Activated naive CD8-positive, alpha-beta T cell treated with anti-CD3 and anti-CD28 coated beads, Interleukin-2, amount 50 U/mL, for 24 hours (primary cell): ENCODE measurements around the gene NR2F1-AS1.

Experiments used
- ATAC-seq: fragments of 150-1000 bp; cut with Tn5 transposase; one replicate; pipeline ENCODE4 v1.10.0; 2021
- DNase-seq: peaks from one replicate; pipeline ENCODE4 v3.0.0; 2021
- H3K27ac Mint-ChIP-seq: one replicate; pipeline ENCODE4 v1.8.0; 2021; ENCODE audit warnings: mild to moderate bottlenecking, mixed read lengths
- H3K27me3 Mint-ChIP-seq: one replicate; pipeline ENCODE4 v1.8.0; 2021; ENCODE audit warnings: mixed read lengths
- H3K36me3 Mint-ChIP-seq: one replicate; pipeline ENCODE4 v1.8.0; 2021; ENCODE audit warnings: low read depth, mixed read lengths
- H3K4me1 Mint-ChIP-seq: one replicate; pipeline ENCODE4 v1.8.0; 2021; ENCODE audit warnings: mixed read lengths
- H3K4me3 Mint-ChIP-seq: one replicate; pipeline ENCODE4 v1.8.0; 2021; ENCODE audit warnings: mild to moderate bottlenecking, moderate library complexity, mixed read lengths
- H3K9me3 Mint-ChIP-seq: one replicate; pipeline ENCODE4 v1.8.0; 2021; ENCODE audit warnings: mixed read lengths

The NR2F1-AS1 gene

DNA sequence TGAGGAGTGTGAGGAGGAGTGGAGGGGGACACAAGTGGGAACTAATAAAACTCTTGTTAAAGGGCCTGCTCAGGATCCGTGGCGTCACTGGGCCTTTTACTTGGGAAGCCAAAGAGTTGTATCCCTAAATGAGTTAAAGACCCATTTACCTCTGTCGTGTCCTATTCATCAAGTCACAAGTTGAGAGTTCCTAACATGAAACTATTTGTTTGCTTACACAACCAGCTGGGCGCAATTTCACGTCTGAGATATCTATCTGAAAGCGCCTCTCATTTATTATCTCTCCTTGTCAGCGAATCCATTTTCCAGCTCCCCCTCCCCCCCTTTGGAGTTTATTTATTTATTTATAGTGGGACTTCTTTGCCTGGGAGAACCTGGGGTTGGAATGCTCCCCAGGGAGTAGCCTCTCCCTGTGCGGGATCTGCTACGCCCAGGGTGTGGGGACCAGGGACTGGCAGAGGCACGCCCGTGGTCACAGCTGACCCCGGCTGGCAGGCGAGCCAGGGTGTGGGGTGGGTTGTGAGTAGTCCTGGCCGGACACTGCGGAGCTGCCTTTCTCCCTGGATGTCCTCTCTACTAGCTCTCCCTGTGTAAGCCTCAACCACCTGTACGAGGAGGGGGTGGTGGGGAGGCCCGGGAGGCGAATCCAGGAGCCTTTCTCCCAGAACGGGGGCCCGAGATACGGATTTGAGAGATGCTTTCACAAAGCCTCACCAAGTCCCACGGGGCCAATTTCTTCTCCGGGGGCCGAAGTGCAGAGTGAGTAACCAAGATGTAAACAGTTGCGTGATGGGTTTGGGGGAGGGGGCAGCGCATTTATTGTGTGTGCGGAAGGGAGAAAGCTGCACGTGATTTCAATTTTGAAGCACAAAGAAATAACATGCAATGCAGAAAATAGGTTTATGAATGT lies 17.3 kb upstream of the NR2F1-AS1 start:
- Mint-ChIP-seq H3K27me3 (peaks cover 64% of the 10 kb centered on the region), H3K4me1 (peaks cover 9% of the 10 kb centered on the region)

DNA sequence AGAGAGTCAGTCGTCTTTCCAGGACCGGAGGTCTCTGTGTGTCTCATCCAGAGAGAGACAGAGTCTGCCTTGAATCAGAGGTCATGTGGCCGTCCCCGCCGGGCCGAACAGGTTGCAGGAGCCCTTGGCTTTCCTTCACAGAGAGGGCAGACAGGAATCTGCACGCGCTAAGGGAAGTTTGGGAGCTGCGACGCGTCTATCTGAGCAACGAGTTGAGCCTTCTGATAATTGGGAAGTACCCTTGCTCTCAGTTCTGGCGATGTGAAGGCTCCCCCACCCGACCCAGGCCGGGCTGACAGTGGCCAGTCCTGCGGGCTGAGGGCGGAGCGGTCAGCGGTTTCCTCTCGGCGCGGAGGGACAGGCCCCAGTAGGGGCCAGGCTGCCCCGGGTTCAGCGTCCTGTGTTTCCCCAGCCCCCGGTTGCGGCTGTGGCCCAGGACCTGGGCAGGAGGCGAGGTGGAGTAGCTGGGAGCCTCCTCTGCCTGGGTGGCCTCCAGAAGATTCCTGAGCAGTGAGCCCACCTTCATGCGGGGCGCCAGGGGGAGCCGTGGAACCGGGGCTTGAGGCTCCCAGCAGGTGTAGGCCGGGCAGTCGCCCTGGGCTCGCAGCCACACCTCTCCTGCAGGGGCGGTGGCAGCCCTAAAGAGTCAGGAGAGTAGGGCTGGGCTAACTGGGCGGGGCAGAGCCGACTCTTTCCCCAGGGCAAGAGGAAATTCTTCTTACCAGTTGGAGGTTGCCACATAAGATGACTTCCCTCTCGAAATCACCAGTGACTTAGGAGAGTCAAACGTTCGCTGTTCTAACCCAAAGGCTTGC lies 15.9 kb upstream of the NR2F1-AS1 start:
- ATAC-seq, result peak; percentile 31
- peaks cover 7% of the 10 kb centered on the region for H3K36me3 Mint-ChIP-seq
- H3K4me1 Mint-ChIP-seq, result peaks cover 9% of the 10 kb centered on the region
- H3K9me3 Mint-ChIP-seq, result no peaks in the 10 kb centered on the region
- H3K27ac Mint-ChIP-seq, result no peak overlapping the region
- peaks cover 59% of the 10 kb centered on the region for H3K27me3 Mint-ChIP-seq
- no peak overlapping the region for H3K4me3 Mint-ChIP-seq
- no peak for DNase-seq

More for the DNA sequence above, 17.3 kb upstream of the NR2F1-AS1 start:
- ATAC-seq (no peak), DNase-seq (no peak)
- no peak overlapping the region for H3K27ac Mint-ChIP-seq
- no peaks in the 10 kb centered on the region for H3K9me3 Mint-ChIP-seq
- no peak overlapping the region for H3K4me3 Mint-ChIP-seq
- H3K36me3 Mint-ChIP-seq, result peaks cover 10% of the 10 kb centered on the region

DNA sequence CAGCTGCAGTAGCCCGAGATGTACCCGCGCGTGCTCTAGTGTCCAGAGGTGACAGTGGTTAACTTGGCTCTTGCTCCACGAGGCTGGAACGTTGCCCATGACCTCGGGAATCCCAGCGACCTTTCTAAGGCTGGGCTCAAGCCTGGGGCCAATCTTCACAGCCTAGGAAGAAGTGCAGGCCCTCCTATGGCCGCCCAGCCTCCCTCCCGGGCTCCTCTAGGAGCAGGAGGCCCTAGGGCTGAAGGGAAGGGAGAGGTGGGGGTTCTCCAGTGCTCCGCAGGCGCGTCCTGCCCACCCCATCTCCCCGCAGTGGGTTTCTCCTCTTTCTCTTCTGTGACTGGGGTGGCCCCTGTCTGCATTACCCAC lies 15.3 kb upstream of the NR2F1-AS1 start:
- peaks cover 59% of the 10 kb centered on the region for H3K27me3 Mint-ChIP-seq

DNA sequence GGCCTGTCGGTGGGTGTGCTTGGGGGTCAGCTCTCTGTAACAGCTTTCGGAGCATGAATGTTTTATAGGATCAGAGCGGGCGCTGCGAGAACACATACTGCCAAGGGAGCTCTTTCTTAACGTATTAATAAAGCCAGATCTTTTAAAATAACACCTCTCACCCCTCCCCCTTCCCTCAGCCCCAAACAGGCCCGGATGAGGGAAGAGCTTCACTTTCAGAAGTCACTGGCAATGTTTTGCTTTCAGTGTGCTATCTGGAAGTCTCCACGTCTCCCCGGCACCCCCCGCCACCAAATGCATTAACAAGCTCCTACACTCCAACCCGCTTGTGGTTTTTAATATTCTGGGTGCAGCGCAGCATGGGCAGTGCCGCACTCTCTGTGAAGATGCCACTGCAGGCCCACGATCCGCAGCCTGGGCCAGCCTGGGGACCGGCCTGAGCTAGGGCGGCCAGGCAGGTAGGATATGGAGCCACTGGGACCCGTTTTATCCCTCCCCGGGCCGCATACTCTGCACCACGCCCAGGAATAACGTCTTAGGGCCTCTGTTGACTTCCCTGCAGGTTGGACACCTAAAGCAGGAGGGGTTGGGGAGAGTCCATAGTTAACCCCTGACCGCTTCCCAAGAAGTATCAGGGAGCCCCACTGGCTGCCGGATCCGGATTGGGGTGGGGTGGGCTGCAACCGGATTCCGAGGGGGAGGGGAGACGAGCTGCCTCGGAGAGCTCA lies 14.6 kb upstream of the NR2F1-AS1 start:
- Mint-ChIP-seq H3K4me3 (no peak overlapping the region), H3K36me3 (peaks cover 7% of the 10 kb centered on the region), H3K27ac (no peak overlapping the region), H3K9me3 (no peaks in the 10 kb centered on the region), H3K27me3 (peaks cover 65% of the 10 kb centered on the region), H3K4me1 (peaks cover 9% of the 10 kb centered on the region)
- DNase-seq (no peak), ATAC-seq (no peak)

More for the DNA sequence above, 15.3 kb upstream of the NR2F1-AS1 start:
- no peaks in the 10 kb centered on the region for H3K9me3 Mint-ChIP-seq
- ATAC-seq (no peak), DNase-seq (no peak)
- no peak overlapping the region for H3K4me3 Mint-ChIP-seq
- H3K36me3 Mint-ChIP-seq, result peaks cover 7% of the 10 kb centered on the region
- H3K4me1 Mint-ChIP-seq, result peaks cover 9% of the 10 kb centered on the region
- no peak overlapping the region for H3K27ac Mint-ChIP-seq

DNA sequence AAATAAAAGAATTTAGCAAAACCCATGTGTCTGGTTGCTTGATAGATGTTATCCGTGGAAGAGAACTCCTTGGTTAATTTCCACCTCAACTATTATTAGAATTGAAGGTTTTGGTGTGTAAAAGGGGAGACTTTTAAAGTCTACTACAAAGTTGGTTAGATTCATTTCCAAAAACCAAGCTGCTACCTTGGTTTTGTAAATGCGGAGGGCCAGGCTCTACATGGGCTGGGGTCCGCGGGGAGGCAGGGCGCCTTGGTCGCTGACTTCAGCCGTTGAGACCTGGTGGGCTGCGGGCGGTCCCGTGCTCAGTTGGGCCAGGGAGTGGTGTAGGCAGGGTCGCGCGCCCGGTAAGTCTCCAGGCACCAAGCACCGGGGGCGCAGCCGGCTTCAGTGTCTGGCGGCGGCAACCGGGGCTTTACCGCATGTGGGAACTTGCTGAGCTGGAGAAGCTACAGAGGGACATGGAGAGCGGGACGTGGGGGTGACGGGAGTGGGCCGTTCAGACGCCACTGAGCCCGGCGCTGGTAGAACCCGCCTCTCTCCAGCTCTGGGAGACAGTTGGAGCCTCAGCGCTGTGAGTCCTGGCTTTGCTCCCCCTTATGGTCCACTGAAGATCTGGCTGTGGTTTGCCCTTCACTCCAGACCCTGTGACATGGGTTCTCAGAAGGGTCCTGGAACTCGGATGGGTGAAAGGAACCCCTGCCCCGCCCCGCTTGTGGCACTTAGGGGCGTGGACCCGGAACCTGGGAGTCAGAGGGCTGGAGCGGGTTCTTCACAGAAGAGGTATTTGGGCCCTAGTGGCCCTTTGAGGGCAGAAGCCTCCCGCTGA lies 13.8 kb upstream of the NR2F1-AS1 start:
- no peak for DNase-seq

DNA sequence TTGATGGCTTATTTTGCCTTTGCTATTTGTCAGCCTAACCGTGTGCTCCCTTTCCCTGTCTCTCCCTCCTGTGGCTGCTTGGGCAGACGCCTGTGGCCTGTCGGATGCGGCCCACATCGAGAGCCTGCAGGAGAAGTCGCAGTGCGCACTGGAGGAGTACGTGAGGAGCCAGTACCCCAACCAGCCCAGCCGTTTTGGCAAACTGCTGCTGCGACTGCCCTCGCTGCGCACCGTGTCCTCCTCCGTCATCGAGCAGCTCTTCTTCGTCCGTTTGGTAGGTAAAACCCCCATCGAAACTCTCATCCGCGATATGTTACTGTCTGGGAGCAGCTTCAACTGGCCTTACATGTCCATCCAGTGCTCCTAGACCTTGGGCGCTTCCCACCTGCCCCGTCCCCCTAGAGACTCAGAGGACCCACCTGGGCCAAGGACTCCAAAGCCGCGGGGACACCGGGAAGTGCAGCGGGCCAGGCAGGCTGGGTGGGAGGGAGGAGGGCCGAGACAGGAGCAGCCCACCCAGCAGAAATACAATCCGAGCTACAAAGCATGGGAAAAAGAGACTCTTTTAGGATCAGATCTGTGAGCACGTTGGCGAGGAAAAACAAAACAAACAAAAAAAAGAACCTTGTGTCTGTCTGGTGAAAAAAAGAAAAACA lies 12.6 kb upstream of the NR2F1-AS1 start:
- ATAC-seq, result no peak
- Mint-ChIP-seq H3K27ac (no peak overlapping the region), H3K4me3 (no peak overlapping the region)

More for the DNA sequence above, 13.8 kb upstream of the NR2F1-AS1 start:
- Mint-ChIP-seq H3K4me1 (peaks cover 9% of the 10 kb centered on the region), H3K4me3 (no peak overlapping the region), H3K36me3 (peaks cover 7% of the 10 kb centered on the region), H3K9me3 (no peaks in the 10 kb centered on the region), H3K27me3 (peaks cover 73% of the 10 kb centered on the region), H3K27ac (no peak overlapping the region)
- no peak for ATAC-seq

DNA sequence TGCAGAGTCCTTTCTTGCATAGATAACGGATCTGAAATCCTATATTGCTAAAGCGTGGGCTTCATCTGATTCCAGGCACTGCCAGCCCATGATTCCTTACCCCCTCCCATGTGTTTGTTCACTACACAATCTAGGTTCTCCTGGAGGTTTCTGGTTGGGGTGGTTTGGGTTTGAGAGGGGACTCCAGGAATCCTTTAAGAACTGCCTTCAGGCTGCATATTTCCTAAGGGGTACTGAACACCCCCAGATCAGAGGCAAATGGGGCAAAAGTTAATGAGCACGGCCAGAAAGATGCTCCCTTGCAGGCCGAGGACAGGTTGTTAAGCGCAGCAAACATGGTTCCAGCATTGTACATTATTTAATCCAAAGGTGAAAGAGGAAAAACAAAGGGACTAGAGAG lies 11.9 kb upstream of the NR2F1-AS1 start:
- no peaks in the 10 kb centered on the region for H3K9me3 Mint-ChIP-seq
- H3K27ac Mint-ChIP-seq, result no peak overlapping the region

More for the DNA sequence above, 12.6 kb upstream of the NR2F1-AS1 start:
- peaks cover 13% of the 10 kb centered on the region for H3K4me1 Mint-ChIP-seq
- H3K36me3 Mint-ChIP-seq, result peaks cover 11% of the 10 kb centered on the region
- H3K27me3 Mint-ChIP-seq, result peaks cover 85% of the 10 kb centered on the region
- DNase-seq, result no peak
- H3K9me3 Mint-ChIP-seq, result no peaks in the 10 kb centered on the region

DNA sequence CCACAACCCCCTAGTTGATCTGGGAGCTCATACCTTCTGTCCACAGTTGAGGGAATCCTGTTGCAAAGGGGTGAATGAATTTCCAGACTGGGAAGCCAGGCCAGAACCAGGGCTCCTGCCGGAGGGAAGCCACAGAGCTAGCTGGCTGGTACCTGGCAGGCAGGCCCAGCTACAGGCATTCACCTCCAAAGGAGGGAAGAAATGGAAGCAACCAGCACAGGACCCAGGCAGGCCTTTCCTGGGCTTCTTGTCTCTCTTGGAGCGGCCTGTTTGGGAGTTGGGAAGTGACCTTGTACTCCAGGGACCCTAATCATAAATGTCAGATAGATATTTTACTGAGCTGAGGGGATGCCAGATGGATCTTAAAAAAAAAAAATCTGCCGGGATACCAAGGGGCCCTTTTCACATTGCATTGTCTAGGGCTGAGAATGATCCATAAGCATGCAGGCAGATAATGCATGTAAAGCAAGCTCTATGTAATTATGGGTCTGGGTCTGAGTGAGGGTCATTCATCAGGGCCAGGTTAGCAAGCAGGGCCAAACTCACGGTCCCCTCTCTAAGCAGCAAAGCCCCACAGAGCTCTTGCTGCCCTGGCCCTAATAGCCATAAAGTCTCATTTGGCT lies 10.4 kb upstream of the NR2F1-AS1 start:
- Mint-ChIP-seq H3K4me1 (peaks cover 27% of the 10 kb centered on the region), H3K4me3 (no peak overlapping the region), H3K27ac (no peak overlapping the region), H3K27me3 (peaks cover 91% of the 10 kb centered on the region), H3K9me3 (no peaks in the 10 kb centered on the region), H3K36me3 (peaks cover 15% of the 10 kb centered on the region)
- no peak for DNase-seq
- ATAC-seq, result no peak

More for the DNA sequence above, 11.9 kb upstream of the NR2F1-AS1 start:
- ATAC-seq (no peak), DNase-seq (no peak)
- Mint-ChIP-seq H3K4me1 (peaks cover 16% of the 10 kb centered on the region), H3K4me3 (no peak overlapping the region), H3K36me3 (peaks cover 11% of the 10 kb centered on the region), H3K27me3 (peaks cover 85% of the 10 kb centered on the region)

DNA sequence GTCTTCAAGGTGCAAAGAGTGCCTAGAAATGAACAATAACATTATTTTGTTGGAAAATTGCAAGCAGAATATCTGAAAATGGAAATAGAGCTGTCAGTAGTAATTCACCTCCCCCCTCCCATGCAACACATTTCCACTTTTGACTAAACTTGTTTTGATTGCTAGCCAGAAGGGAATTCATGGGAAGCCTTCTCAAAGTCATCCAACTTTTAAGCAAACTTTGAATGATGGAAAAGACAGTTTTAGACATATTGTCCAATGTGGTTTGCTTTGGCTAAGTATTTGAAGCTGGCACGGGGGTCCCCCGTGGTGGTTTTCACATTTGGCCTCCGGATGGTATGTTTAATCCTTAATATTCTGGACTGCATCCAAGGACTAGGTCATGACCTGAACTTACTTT lies 9.5 kb upstream of the NR2F1-AS1 start:
- no peaks in the 10 kb centered on the region for H3K9me3 Mint-ChIP-seq
- H3K27ac Mint-ChIP-seq, result no peak overlapping the region
- ATAC-seq (no peak), DNase-seq (no peak)
- H3K27me3 Mint-ChIP-seq, result peaks cover 91% of the 10 kb centered on the region
- no peak overlapping the region for H3K4me3 Mint-ChIP-seq
- peaks cover 11% of the 10 kb centered on the region for H3K36me3 Mint-ChIP-seq
- H3K4me1 Mint-ChIP-seq, result peaks cover 29% of the 10 kb centered on the region

DNA sequence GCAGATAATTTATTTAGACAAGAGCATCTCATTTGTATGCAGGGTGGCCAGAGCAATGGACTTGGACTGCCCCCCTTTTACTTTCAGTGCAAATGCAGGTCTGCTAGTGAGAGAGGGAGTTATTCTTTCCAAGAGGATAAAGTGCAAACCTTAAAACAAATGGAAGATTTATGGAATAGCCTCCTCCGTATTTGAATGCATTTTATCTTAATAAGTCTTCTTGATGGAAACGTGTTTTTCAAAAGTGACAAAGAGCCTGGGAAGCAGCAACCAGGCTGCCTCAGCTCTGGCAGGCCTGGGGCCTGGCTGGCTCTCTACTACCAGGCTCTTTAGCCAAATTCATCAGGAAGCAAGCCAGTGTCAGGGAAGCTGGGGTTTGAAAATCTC lies 8.8 kb upstream of the NR2F1-AS1 start:
- DNase-seq (no peak), ATAC-seq (no peak)
- Mint-ChIP-seq H3K4me1 (peaks cover 26% of the 10 kb centered on the region), H3K27ac (no peak overlapping the region), H3K27me3 (peaks cover 88% of the 10 kb centered on the region), H3K36me3 (peaks cover 8% of the 10 kb centered on the region), H3K9me3 (no peaks in the 10 kb centered on the region), H3K4me3 (no peak overlapping the region)

DNA sequence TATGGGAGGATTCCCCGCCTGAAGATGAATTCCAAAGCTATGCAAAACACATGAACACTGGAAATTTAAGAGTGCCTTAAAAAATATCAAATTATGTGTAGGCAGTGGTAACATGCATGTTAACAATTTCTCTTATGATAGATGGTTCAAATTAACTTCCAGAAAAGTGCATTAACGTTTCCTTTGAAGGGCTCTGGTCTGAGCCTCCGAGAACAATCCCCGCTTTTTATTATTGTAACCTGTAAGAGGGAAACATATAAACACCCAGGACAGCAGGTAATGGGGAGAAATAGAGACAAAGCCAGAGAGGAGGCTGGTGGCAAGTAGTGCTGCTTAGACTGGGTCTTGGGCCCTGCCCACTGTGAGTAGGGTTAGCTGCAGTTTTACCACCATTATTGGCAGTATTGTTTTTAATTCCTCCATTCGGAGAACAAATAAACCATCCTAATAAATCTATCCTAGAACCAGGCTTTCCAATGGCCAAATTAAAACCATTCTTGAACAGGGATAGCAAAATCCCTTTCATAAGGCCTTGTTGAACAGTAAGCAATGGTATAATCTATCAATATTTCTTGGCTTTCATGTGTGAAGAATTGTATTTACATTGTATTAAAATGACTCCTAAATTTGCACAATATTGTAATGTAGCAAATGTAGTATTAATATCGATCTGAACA lies 8.3 kb upstream of the NR2F1-AS1 start:
- H3K4me1 Mint-ChIP-seq, result peaks cover 26% of the 10 kb centered on the region
- DNase-seq, result no peak
- no peak for ATAC-seq
- H3K9me3 Mint-ChIP-seq, result no peaks in the 10 kb centered on the region
- peaks cover 8% of the 10 kb centered on the region for H3K36me3 Mint-ChIP-seq
- peaks cover 82% of the 10 kb centered on the region for H3K27me3 Mint-ChIP-seq
- H3K27ac Mint-ChIP-seq, result peak overlapping the region; percentile 61
- H3K4me3 Mint-ChIP-seq, result no peak overlapping the region

DNA sequence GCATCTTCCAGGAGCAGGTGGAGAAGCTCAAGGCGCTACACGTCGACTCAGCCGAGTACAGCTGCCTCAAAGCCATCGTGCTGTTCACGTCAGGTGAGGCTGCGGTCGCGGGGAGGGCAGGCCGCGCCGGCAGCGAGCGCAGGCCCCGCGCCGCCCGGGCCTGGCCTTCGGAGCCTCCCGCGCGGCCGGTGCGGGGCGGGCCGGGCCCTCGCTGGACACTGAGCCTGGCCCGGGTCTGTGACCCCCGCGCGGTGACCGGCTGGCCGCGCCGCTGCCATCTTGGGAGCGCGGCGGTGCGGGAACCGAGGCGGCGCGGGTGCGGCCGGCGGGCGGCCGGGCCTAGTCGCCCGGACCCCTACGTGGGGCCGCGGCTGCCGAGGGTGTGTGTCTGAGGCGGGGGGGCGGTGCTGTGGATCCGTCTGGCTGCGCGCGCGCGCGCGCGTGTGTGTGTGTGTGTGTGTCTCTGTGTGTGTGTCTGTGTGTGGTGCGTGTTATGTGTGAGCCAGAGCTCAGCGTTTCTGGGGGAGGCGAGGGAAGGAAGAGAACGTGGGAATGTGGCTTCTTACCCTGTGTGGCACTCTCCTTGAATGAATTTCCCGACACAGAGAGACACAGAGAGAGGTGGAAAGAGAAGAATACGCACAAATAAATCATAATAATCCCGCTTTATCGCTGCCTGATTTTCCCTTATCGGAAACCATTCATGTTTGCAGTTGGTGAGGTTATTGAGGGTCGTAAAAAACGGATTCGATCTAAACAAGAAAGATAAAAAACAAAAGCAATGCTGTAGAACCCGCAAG lies 7.5 kb upstream of the NR2F1-AS1 start:
- no peak for DNase-seq
- H3K4me3 Mint-ChIP-seq, result no peak overlapping the region

More for the DNA sequence above, 7.5 kb upstream of the NR2F1-AS1 start:
- ATAC-seq, result no peak
- peak overlapping the region; percentile 61 for H3K27ac Mint-ChIP-seq
- H3K27me3 Mint-ChIP-seq, result peaks cover 75% of the 10 kb centered on the region
- H3K36me3 Mint-ChIP-seq, result peaks cover 8% of the 10 kb centered on the region
- peaks cover 29% of the 10 kb centered on the region for H3K4me1 Mint-ChIP-seq
- H3K9me3 Mint-ChIP-seq, result no peaks in the 10 kb centered on the region
